NCI-H2171 (cell line): Measurements from ENCODE around the gene HOXC11.

ENCODE experiments used
- DNase-seq: peaks from one replicate; lab custom pipeline; 2025; lab: John Stamatoyannopoulos, UW

Gene HOXC11

DNA sequence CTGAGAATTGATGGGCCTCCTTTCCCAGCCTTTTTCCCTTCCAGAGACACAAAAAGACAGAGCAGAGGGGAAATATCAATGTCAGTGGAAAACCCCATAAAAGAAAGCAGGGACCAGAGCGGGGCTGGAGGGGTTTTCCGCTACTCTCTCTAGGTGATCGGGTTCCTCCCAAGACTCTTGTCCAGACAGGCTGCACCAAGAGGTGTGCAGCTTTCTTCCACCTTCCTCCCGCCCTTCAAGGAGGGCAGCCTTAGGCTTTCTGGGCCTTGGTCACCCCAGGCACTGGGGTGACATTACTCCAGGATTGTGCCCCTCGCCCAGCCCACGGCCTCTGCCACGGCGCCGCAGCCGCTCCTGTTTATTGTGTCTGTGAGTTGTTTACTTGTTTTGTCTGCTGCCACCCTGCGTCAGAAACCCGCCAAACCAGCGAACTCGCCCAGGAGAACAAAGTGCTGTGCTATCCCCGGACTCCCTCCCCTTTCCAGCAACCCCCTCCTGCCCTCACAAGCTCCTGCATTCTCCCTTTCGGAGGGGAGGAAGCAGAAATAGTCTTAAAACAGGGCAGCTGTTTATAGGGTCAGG, 48.6 kb downstream of the HOXC11 start:
- DNase-seq, result no peak

DNA sequence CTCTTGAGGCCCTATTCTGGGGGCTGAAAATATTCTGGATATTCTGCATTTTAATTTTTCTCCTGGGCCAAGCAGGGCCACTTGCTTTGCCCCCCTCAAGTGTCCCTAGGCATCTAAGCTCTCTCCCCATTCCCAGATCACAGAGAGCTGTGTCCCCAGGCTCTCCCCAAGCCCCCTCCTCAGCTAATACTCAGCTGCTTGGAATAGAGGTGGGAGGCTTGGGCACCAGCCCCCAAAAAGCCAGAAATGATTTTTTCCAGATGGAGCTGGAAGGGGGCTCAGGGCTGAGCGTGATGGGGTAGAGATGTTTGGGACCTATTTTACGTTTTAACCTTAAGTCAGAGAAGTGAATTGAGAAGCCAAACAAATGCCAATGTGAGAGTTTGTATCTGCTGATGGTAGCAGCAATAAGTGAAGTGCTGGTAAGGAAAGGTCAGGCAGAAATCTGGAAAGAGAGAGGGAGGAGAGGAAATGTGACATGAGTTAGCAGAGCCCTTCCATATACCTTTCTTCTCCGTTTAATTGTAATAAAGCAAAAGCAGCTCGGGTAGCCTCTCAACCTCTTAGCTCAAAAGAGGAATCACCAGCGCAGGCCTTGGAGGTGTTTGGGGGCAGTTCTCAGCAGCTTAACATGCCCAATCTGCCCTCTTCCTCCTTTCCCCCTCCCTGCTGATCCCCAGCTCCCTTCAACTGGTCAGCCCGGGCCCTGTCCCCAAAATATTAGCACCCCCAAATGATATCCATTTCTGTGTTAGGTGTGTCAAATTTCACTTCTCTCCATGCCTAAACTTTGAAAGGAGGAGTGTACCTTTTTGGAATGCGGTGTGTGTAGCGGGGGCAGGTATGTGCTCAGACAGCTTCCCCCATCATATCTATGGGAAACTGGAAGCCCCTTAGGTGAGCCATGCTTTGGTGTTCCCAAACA, 50.3 kb downstream of the HOXC11 start:
- no peak for DNase-seq

GRCh38 chr12:54024127-54024526, 51.2 kb downstream of the HOXC11 start:
- no peak for DNase-seq

GRCh38 chr12:54024581-54025305, 51.8 kb downstream of the HOXC11 start:
- DNase-seq, result no peak

GRCh38 chr12:54025499-54026405, 52.8 kb downstream of the HOXC11 start:
- DNase-seq, result no peak

DNA sequence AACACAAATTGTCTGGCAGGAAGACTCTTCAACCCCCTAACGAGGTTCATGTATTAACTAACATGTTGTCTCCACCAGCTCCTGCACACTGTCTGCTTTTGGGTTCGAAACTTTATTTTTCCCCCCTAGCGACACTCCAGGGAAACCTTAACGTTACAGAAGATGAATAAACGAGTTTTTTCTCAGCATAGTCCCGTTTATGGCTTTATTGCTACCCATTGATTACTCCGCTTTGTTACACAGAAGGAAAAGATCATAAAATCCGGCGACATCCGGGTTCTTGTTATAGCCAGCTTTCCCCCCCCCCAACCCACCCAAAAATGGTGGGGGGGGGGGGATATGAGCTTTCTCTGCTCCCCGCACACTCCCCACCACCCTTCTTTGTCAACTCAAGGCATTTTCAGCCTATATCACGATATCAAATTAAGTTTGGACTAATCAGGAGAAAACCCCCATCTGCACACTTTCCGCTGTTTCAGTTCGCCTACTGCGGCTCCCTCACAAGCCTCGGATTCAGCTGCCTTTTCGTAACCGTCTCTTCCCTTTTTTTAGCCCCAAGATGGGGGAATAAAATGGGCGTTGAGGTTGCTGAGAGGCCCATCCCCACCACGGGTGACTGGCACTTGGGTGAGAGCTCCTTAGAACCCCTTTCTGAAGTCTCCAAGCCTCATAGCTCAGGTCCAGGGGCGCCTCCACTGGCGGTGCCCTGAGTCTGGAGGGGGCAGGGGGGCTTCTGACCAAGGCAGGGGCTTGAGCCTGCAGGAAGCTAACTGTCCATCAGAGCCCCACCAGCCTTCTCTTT, 53.9 kb downstream of the HOXC11 start:
- DNase-seq, result no peak
